HG03039 (cell line): Measurements from ENCODE around the gene SLC39A2.
"Not testable (repeated sequence)": the region's sequence is repeated elsewhere in the genome, so short reads cannot be mapped to it uniquely, and the experiment has no call there.

ENCODE experiments used
- ATAC-seq: cut with Tn5 transposase; IDR thresholded peaks from one replicate; pipeline ENCODE4 v1.9.1; 2021; ENCODE audit warnings: mild to moderate bottlenecking, moderate library complexity; ENCODE audit not compliant: unreplicated experiment

Gene SLC39A2

GRCh38 chr14:20996521-20996920 is 2.6 kb upstream of the SLC39A2 start:
- ATAC-seq, result no peak

DNA sequence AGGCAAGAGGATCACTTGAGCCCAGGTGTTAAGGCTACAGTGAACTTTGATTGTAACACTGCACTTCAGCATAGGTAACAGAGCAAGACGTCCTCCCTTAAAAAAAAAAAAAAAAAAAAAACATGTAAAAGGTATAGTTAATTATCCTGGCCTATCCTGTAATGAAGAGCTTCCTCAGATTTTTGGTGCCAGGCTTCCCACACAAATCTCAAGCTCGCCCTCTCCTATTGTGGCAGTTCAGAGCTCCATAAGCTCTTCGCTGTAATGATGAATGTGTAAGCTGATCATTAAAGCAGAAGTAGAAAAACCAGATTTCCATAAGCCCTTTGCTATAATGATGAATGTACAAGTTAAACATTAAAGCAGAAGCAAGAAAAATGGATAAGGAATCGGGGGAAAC is 2.0 kb upstream of the SLC39A2 start:
- no peak for ATAC-seq

DNA sequence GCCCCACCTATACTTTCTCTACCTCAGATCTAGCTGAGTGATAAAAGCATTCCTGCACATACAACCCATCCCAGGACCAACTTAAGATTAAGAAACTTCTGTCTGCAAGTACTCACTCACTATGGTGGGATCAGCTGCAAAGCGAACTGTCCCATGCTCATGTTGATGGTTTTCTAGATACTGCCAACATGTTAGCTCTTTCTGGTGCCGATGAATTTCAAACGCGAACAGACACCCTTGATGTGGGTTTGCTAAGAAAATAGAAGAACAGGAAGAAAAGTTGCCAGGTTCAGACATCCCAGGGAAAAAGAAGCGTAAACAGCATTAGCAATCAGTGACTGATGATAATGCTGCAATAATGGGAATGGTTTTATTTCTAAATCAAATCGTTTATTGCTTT is 1.5 kb upstream of the SLC39A2 start:
- no peak for ATAC-seq

GRCh38 chr14:20998139-20998538 is 954 bp upstream of the SLC39A2 start:
- ATAC-seq, result no peak

GRCh38 chr14:20999591-20999990 is 498 bp downstream of the SLC39A2 start:
- ATAC-seq, result no peak

DNA sequence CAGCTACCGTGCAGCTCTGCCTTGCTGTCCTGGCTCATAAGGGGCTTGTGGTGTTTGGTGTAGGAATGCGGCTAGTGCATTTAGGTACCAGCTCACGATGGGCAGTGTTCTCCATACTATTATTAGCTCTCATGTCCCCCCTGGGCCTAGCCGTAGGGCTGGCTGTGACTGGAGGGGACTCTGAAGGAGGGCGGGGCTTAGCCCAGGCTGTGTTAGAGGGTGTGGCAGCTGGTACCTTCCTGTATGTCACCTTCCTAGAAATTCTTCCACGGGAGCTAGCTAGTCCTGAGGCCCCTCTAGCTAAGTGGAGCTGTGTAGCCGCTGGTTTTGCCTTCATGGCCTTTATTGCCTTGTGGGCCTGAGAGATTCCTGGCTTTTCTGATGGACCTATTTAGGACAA is 2.1 kb downstream of the SLC39A2 start:
- no peak for ATAC-seq

DNA sequence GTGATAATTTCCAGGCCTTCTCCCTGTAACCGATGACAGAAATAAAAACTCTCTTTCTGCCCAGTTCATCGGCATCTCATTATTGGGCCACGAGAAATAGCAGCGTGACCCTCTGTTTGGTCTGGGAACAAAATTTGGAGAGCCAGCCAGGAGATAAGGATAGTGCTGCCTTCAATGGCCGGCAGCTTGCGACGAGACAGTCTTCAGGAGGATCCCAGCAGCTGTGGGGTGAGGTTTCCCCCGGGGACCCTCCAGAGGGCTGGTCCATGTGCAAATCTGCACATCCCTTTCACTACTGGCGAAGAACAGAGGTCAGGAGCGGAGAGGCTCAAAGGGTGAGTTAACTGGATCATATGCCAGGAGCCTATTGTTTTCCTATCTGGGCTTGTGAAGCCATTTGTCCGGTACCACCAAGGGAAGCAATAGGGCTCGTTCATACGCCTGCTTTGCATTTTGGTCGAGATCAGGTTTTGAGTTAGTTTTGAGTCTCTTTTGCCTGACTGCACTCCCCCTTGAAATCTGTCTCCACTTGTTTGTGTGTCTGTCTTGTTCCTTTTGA is 4.8 kb downstream of the SLC39A2 start:
- ATAC-seq, result no peak

GRCh38 chr14:21009721-21010120 is 10.6 kb downstream of the SLC39A2 start:
- ATAC-seq, result not testable (repeated sequence)

DNA sequence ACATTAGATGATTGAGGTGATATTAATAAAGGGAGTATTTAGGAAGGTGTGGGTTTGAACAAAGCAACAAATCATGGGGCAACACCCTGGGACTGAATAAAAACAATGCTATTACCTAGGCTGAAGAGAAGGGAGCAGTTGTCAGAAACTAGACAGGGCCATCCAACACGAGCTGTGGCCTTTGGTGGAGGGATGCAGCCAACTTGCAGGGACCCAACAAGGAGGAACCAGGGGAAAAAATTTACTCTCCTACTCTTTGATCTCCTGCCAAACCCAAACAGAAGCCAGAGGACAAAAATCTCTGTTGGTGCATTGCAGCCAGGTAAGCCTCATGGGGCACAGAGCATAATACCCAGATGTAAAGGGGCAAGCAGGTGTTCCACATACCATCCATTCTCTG is 12.0 kb downstream of the SLC39A2 start:
- no peak for ATAC-seq

DNA sequence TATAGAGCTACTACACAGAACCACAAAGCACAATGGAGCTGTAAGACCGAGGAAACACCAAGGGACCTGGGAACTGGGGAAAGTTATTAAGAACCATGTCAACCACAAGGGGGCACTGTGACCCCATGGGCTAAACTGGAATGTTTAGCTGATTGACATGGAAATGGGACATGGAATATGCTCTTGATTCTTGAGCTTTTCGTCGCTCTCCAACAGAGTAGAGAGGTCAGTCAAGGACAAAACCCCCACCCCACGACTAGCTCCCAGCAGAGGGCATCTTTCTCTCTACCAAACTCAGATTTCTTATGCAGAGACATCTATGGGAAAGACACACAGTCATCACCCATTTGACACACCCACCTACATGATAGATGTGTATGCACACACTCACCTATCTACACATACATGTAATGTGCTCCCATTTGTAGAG is 15.7 kb downstream of the SLC39A2 start:
- no peak for ATAC-seq

DNA sequence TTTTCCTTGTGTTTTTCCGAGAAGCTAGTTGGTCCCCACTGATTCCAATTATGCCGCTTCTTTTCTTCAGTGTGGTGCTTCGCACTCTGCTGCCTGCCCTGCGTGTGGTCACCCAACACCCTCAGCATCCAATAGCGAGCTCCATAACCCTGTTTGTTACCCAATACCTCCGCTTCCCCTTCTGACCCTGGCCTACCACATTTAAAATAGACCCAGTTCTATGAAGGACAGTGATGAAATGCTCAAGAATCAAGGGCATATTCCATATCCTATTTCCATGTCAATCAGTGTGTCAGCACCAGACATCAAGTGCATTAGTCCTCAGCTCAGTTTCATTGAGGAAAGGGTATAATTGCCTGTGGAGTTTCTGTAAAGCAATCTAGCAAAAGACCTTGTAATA is 16.2 kb downstream of the SLC39A2 start:
- no peak for ATAC-seq

DNA sequence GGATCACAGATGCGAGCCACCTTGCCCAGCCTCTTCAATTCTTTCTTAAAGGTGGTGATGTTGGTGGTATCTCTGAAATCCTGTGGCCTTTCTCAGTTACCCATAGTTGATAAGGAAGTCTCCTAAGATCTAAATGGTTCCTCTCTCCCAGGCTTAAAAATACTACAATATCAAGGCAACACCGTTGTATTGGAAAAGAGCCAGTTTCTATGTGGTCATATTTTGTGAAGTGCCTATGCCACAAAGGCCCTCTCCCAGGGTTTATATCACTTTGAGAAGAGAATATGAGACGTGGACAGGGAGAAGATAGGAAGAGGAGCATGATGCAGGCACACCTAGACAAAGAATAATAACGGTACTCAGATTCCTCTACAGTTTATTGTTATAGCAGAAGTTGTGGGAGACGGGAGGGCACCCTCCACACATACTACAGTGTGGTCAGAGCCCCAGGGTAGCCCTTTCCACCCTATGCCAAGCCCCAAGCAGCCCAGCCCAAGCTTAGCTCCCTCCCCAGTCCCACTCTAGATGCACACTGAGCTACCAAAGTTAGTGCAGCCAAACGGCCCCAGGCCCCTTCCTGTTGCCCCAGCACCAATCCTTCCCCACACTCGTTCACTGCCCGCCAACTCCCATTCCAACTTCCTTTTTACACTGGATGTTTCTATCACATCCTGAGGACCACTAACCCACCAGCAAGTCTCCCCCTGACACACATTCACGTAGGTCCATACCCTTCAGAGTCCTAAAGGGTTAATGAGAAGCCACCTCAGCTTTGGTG is 17.5 kb downstream of the SLC39A2 start:
- ATAC-seq, result no peak

GRCh38 chr14:21017528-21018245 is 18.6 kb downstream of the SLC39A2 start:
- ATAC-seq, result no peak

- no peak for ATAC-seq
These were observed 19.2 kb downstream of the SLC39A2 start for GRCh38 chr14:21018286-21018685.

GRCh38 chr14:21018781-21019180 is 19.7 kb downstream of the SLC39A2 start:
- no peak for ATAC-seq

DNA sequence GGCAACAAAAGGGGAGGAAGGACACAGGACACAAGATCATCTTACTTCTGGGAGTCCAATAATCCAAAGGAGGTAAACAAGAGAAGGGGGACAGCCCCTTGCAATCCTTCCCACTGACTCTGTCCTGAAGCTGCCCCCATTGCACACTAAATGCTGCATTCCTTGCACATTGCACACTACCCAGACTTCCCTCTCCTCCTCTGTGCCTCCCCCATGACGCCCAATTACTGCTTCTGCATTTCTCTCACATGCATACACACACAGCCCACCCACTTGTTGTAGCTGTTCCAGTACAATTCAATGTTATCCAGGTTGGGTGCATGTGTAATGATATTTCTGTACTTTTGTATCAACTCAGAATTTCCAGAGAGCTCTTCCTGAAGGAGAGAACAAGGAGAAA is 20.3 kb downstream of the SLC39A2 start:
- ATAC-seq, result no peak

DNA sequence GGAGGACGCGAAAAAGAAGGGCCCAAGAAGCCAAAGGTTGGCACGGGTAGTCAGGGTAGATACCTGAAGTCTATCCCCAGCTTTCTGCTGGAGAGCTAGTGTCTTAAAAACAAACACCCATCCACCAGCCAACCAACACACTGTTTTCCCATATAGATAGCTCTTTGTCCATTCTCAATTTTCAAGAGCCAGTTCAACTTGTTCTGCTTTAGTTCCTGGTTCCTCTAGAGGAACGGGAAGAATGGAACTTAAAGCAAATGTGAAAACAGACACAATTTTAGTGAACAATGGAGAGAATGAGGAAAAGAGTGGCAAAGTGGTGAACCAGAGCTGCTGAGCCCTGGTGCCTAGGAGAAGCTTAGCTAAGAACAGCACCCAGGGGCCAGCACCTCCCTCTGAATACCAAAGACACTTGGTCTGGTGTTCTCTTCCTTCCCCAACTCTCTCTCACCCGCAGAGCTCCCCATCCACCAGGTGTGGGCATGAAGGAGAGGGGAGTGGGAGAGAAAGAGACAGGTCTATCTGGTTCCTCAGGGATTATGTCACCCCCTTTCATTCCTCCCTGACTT is 22.0 kb downstream of the SLC39A2 start:
- ATAC-seq, result no peak

GRCh38 chr14:21022686-21023085 is 23.6 kb downstream of the SLC39A2 start:
- no peak for ATAC-seq

- no peak for ATAC-seq
These were observed 24.1 kb downstream of the SLC39A2 start for GRCh38 chr14:21023174-21023573.

DNA sequence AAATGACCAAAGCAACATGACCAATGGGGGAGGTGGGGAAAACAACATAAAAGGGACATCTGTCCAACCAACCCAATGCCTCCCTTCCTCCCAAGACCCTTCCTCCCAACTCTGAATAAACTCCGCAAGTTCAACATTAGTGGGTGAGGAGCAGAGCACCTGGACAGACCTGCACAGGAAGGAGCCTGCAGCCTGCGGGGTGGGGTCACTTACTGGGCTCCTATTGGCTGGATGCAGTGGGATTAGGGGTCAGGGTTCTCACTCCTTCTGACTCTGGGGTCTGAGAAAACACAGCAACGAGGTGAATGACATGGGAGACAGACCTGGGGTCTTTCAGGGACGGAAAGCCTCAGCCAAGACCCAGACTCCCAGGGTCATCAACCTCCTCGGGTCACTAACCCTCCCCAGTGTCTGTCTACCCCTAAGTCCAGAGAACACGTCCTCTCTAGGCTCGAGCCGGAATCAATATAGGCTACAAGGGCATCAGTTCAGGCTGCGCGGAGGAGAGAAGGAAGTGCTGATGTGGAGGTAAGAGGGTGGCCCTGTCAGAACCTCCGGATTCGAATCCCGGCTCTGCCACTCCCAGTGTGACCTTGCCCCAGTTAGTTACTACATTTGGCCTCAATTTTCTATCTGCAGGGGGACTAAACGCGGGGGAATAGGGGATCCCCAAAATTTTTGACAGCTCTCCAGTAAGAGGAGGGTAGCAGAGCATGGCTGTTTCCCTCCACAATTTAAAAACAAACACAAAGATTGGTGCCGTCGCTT is 24.9 kb downstream of the SLC39A2 start:
- no peak for ATAC-seq
